ENCODE measurements around the gene FYB1. TPM values are rescaled to one million over a fixed set of nuclear protein-coding genes. Genes with fewer than 3 reads are reported as not detected.

Gene FYB1
- total RNA-seq, 2 donors from 2014 or later: 127 to 131 TPM

- DNase-seq (no peak), ATAC-seq (replicated peaks in 1 of 2) (no peak)
- peaks cover 91% of the 10 kb centered on the region for H3K4me1 Mint-ChIP-seq (ENCODE audit: low read depth)
- peaks cover 3 to 5% of the 10 kb centered on the region in 2 donors for H3K9me3 Mint-ChIP-seq
- no peaks in the 10 kb centered on the region for H3K27me3 Mint-ChIP-seq (ENCODE audit: low read depth)
- peak overlapping the region; percentile 94 for H3K27ac Mint-ChIP-seq
- peak overlapping the region; percentile 71 to 74 for H3K4me3 Mint-ChIP-seq
- H3K36me3 Mint-ChIP-seq (ENCODE audit: insufficient read depth in 2 of 2): peaks cover 2 to 14% of the 10 kb centered on the region in 2 donors
Observed at GRCh38 chr5:39167141-39167971, 52.0 kb downstream of the FYB1 start.

GRCh38 chr5:39164529-39165402 lies 54.6 kb downstream of the FYB1 start:
- Mint-ChIP-seq H3K4me1 (ENCODE audit: low read depth) (peaks cover 94% of the 10 kb centered on the region), H3K9me3 (peaks cover 3 to 5% of the 10 kb centered on the region in 2 donors), H3K27ac (peak overlapping the region; percentile 95), H3K36me3 (ENCODE audit: insufficient read depth in 2 of 2) (peaks cover 2 to 14% of the 10 kb centered on the region in 2 donors), H3K27me3 (ENCODE audit: low read depth) (no peaks in the 10 kb centered on the region), H3K4me3 (peak overlapping the region; percentile 77 to 93)
- ATAC-seq (replicated peaks in 1 of 2) (peak; percentile 98 to 99), DNase-seq (no peak)

GRCh38 chr5:39164016-39164415 lies 55.3 kb downstream of the FYB1 start:
- peak overlapping the region; percentile 95 for H3K27ac Mint-ChIP-seq
- H3K4me3 Mint-ChIP-seq: peak overlapping the region; percentile 77 to 93
- peaks cover 2 to 16% of the 10 kb centered on the region in 2 donors for H3K36me3 Mint-ChIP-seq (ENCODE audit: insufficient read depth in 2 of 2)
- peaks cover 3 to 5% of the 10 kb centered on the region in 2 donors for H3K9me3 Mint-ChIP-seq
- DNase-seq: peak in 1 of 2 donors; percentile 52
- no peaks in the 10 kb centered on the region for H3K27me3 Mint-ChIP-seq (ENCODE audit: low read depth)
- peaks cover 94% of the 10 kb centered on the region for H3K4me1 Mint-ChIP-seq (ENCODE audit: low read depth)
- peak; percentile 36 to 49 for ATAC-seq (replicated peaks in 1 of 2)

- H3K27me3 Mint-ChIP-seq (ENCODE audit: low read depth): no peaks in the 10 kb centered on the region
- peak overlapping the region; percentile 77 to 85 for H3K4me3 Mint-ChIP-seq
- H3K4me1 Mint-ChIP-seq (ENCODE audit: low read depth): peaks cover 96% of the 10 kb centered on the region
- H3K36me3 Mint-ChIP-seq (ENCODE audit: insufficient read depth in 2 of 2): peaks cover 2 to 16% of the 10 kb centered on the region in 2 donors
- H3K27ac Mint-ChIP-seq: peak overlapping the region; percentile 95
- DNase-seq (no peak), ATAC-seq (replicated peaks in 1 of 2) (no peak)
- H3K9me3 Mint-ChIP-seq: peaks cover 3 to 5% of the 10 kb centered on the region in 2 donors
Observed at GRCh38 chr5:39161578-39161977, 57.8 kb downstream of the FYB1 start.

GRCh38 chr5:39160576-39161213 lies 58.7 kb downstream of the FYB1 start:
- no peak for ATAC-seq (replicated peaks in 1 of 2)
- peak overlapping the region; percentile 63 to 70 for H3K4me3 Mint-ChIP-seq

GRCh38 chr5:39159811-39160490 lies 59.4 kb downstream of the FYB1 start:
- Mint-ChIP-seq H3K36me3 (ENCODE audit: insufficient read depth in 2 of 2) (peaks cover 2 to 4% of the 10 kb centered on the region in 2 donors), H3K9me3 (peaks cover 0 to under 1% of the 10 kb centered on the region in 2 donors), H3K27me3 (ENCODE audit: low read depth) (no peaks in the 10 kb centered on the region), H3K4me1 (ENCODE audit: low read depth) (peaks cover 93% of the 10 kb centered on the region), H3K4me3 (peak overlapping the region; percentile 63 to 70), H3K27ac (peak overlapping the region; percentile 87)
- no peak for DNase-seq
- ATAC-seq (replicated peaks in 1 of 2): no peak

More at GRCh38 chr5:39160576-39161213, 58.7 kb downstream of the FYB1 start:
- Mint-ChIP-seq H3K27ac (peak overlapping the region; percentile 87), H3K4me1 (ENCODE audit: low read depth) (peaks cover 96% of the 10 kb centered on the region), H3K9me3 (peaks cover 3 to 5% of the 10 kb centered on the region in 2 donors), H3K36me3 (ENCODE audit: insufficient read depth in 2 of 2) (peaks cover 2 to 11% of the 10 kb centered on the region in 2 donors), H3K27me3 (ENCODE audit: low read depth) (no peaks in the 10 kb centered on the region)
- DNase-seq: no peak

GRCh38 chr5:39158786-39159185 lies 60.6 kb downstream of the FYB1 start:
- peak overlapping the region; percentile 13 to 70 for H3K4me3 Mint-ChIP-seq
- no peaks in the 10 kb centered on the region for H3K27me3 Mint-ChIP-seq (ENCODE audit: low read depth)
- no peak for DNase-seq
- peak overlapping the region; percentile 87 for H3K27ac Mint-ChIP-seq
- no peaks in the 10 kb centered on the region for H3K9me3 Mint-ChIP-seq
- H3K36me3 Mint-ChIP-seq (ENCODE audit: insufficient read depth in 2 of 2): peaks cover 2% of the 10 kb centered on the region in 2 donors
- ATAC-seq (replicated peaks in 1 of 2): no peak
- H3K4me1 Mint-ChIP-seq (ENCODE audit: low read depth): peaks cover 92% of the 10 kb centered on the region

GRCh38 chr5:39158127-39158593 lies 61.2 kb downstream of the FYB1 start:
- H3K27me3 Mint-ChIP-seq (ENCODE audit: low read depth): no peaks in the 10 kb centered on the region
- peak overlapping the region; percentile 87 for H3K27ac Mint-ChIP-seq
- DNase-seq: no peak
- H3K4me1 Mint-ChIP-seq (ENCODE audit: low read depth): peaks cover 92% of the 10 kb centered on the region
- no peaks in the 10 kb centered on the region for H3K9me3 Mint-ChIP-seq
- peaks cover 2% of the 10 kb centered on the region in 2 donors for H3K36me3 Mint-ChIP-seq (ENCODE audit: insufficient read depth in 2 of 2)
- peak in 1 of 2 donors; percentile 34 for ATAC-seq (replicated peaks in 1 of 2)
- peak overlapping the region; percentile 33 to 70 for H3K4me3 Mint-ChIP-seq

GRCh38 chr5:39157701-39158100 lies 61.7 kb downstream of the FYB1 start:
- no peak for DNase-seq
- Mint-ChIP-seq H3K4me3 (peak overlapping the region; percentile 33 to 70), H3K9me3 (no peaks in the 10 kb centered on the region), H3K4me1 (ENCODE audit: low read depth) (peaks cover 93% of the 10 kb centered on the region), H3K27me3 (ENCODE audit: low read depth) (no peaks in the 10 kb centered on the region), H3K36me3 (ENCODE audit: insufficient read depth in 2 of 2) (peaks cover 3 to 5% of the 10 kb centered on the region in 2 donors), H3K27ac (peak overlapping the region; percentile 87)
- ATAC-seq (replicated peaks in 1 of 2): no peak

- peaks cover 3 to 11% of the 10 kb centered on the region in 2 donors for H3K36me3 Mint-ChIP-seq (ENCODE audit: insufficient read depth in 2 of 2)
Observed at GRCh38 chr5:39156082-39156481, 63.3 kb downstream of the FYB1 start.

GRCh38 chr5:39151745-39152144 lies 67.6 kb downstream of the FYB1 start:
- ATAC-seq (replicated peaks in 1 of 2): no peak
- peaks cover 84% of the 10 kb centered on the region for H3K4me1 Mint-ChIP-seq (ENCODE audit: low read depth)
- H3K36me3 Mint-ChIP-seq (ENCODE audit: insufficient read depth in 2 of 2): peaks cover 7 to 13% of the 10 kb centered on the region in 2 donors
- peak overlapping the region; percentile 25 to 59 for H3K4me3 Mint-ChIP-seq
- no peaks in the 10 kb centered on the region for H3K9me3 Mint-ChIP-seq
- peak overlapping the region; percentile 95 for H3K27ac Mint-ChIP-seq
- no peak for DNase-seq
- H3K27me3 Mint-ChIP-seq (ENCODE audit: low read depth): no peaks in the 10 kb centered on the region

More at GRCh38 chr5:39156082-39156481, 63.3 kb downstream of the FYB1 start:
- H3K27me3 Mint-ChIP-seq (ENCODE audit: low read depth): no peaks in the 10 kb centered on the region
- peak overlapping the region; percentile 94 for H3K27ac Mint-ChIP-seq
- H3K4me1 Mint-ChIP-seq (ENCODE audit: low read depth): peaks cover 94% of the 10 kb centered on the region
- H3K9me3 Mint-ChIP-seq: no peaks in the 10 kb centered on the region
- DNase-seq (no peak), ATAC-seq (replicated peaks in 1 of 2) (peak; percentile 21 to 37)
- H3K4me3 Mint-ChIP-seq: peak overlapping the region; percentile 67

- Mint-ChIP-seq H3K9me3 (no peaks in the 10 kb centered on the region), H3K36me3 (ENCODE audit: insufficient read depth in 2 of 2) (peaks cover 6 to 13% of the 10 kb centered on the region in 2 donors), H3K4me1 (ENCODE audit: low read depth) (peaks cover 72% of the 10 kb centered on the region), H3K27ac (peak overlapping the region; percentile 95), H3K27me3 (ENCODE audit: low read depth) (no peaks in the 10 kb centered on the region), H3K4me3 (peak overlapping the region in 1 of 2 donors; percentile 44)
- no peak for ATAC-seq (replicated peaks in 1 of 2)
- DNase-seq: no peak
Observed at GRCh38 chr5:39149966-39150365, 69.4 kb downstream of the FYB1 start.

Measured in activated T-cell treated with anti-CD3 and anti-CD28 coated beads, Interleukin-2, amount 50 U/mL, for 72 hours (primary cell).